Stimulated activated CD4-positive, alpha-beta T cell treated with anti-CD3 and anti-CD28 coated beads, Interleukin-12 subunit alpha, Interleukin-12 subunit beta, amount 100 ng/mL, for 48 hours (primary cell): Measurements from ENCODE around the gene PRKCG.
A peak's percentile ranks its signal among the peaks of the same experiment; 100 is the strongest.

ENCODE experiments used
- DNase-seq, 3 donors: peaks; one replicate each; pipeline ENCODE4 v3.0.0-alpha.2; 2020; ENCODE audit warnings: low read depth in 2 of 3, low spot score in 1 of 3

The PRKCG gene

DNA sequence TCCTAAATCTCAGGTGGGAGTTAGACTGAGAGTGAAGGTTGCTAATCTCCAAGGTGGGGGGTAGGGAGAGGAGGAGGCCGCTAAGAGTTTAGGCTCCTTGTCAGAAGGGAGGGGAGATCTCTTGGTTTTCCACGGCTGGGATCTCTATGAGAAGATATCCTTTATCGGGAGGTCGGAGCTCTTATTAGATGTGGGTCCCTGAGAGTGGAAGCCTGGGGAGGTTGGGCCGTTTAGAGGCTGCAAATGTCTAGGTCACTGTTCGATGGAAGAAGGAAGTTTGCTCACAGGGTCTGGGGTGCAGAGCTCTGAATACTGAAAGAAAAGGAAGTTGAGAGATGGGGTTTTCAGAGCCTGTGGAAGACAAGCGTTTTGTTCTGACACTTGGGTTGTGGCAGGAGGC lies 10.5 kb upstream of the PRKCG start:
- DNase-seq: no peak

DNA sequence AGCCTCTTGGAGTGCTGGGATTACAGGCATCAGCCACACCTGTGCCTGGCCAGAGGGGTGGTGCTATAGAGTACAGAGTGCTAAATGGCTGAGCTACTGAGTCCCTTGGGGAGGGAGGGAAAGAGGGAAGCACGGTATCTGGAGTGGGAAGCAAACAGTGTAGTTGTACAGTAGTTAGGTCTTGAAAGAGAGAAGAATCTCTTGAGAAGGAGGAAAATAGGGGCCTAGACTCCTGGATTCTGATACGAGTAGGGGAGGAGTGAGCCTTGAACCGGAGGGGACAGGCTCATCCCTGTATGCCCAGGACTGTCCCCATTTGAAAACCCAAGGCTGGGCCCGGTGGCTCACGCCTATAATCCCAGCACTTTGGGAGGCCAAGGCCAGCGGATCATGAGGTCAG lies 9.2 kb upstream of the PRKCG start:
- no peak for DNase-seq

DNA sequence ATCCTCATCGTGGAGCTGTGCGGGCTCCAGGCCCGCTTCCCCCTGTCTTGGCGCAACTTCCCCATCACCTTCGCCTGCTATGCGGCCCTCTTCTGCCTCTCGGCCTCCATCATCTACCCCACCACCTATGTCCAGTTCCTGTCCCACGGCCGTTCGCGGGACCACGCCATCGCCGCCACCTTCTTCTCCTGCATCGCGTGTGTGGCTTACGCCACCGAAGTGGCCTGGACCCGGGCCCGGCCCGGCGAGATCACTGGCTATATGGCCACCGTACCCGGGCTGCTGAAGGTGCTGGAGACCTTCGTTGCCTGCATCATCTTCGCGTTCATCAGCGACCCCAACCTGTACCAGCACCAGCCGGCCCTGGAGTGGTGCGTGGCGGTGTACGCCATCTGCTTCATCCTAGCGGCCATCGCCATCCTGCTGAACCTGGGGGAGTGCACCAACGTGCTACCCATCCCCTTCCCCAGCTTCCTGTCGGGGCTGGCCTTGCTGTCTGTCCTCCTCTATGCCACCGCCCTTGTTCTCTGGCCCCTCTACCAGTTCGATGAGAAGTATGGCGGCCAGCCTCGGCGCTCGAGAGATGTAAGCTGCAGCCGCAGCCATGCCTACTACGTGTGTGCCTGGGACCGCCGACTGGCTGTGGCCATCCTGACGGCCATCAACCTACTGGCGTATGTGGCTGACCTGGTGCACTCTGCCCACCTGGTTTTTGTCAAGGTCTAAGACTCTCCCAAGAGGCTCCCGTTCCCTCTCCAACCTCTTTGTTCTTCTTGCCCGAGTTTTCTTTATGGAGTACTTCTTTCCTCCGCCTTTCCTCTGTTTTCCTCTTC lies 8.0 kb upstream of the PRKCG start:
- DNase-seq: no peak

DNA sequence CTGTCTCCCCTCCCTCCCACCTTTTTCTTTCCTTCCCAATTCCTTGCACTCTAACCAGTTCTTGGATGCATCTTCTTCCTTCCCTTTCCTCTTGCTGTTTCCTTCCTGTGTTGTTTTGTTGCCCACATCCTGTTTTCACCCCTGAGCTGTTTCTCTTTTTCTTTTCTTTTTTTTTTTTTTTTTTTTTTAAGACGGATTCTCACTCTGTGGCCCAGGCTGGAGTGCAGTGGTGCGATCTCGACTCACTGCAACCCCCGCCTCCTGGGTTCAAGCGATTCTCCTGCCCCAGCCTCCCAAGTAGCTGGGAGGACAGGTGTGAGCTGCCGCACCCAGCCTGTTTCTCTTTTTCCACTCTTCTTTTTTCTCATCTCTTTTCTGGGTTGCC lies 7.4 kb upstream of the PRKCG start:
- no peak for DNase-seq

DNA sequence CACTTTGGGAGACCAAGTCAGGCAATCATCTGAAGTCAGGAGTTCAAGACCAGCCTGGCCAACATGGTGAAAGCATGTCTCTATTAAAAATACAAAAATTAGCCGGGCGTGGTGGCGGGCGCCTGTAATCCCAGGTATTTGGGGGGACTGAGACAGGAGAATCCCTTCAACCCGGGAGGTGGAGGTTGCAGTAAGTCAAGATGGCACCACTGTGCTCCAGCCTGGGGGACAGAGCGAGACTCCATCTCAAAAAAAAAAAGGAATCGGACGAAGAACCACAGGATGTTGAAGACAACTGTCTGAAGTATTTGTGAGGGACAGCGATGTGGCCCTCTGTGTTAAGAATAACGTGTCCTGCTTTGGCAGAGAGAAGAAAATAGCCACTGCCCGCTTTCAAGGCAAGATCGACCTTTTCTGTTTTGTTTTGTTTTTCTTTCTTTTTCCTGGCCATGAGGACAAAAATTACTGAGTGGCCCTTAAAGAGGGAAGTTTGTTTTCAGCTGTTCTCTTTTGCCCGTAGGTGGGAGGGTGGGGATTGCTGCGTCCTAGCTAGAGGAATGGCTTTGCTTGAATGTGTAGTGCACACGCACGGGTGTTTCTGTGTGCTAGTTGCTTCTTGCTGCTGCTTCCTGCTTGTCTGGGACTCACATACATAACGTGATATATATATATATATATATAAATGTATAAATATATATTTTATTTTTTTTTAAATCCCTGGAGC lies 6.2 kb upstream of the PRKCG start:
- no peak for DNase-seq

DNA sequence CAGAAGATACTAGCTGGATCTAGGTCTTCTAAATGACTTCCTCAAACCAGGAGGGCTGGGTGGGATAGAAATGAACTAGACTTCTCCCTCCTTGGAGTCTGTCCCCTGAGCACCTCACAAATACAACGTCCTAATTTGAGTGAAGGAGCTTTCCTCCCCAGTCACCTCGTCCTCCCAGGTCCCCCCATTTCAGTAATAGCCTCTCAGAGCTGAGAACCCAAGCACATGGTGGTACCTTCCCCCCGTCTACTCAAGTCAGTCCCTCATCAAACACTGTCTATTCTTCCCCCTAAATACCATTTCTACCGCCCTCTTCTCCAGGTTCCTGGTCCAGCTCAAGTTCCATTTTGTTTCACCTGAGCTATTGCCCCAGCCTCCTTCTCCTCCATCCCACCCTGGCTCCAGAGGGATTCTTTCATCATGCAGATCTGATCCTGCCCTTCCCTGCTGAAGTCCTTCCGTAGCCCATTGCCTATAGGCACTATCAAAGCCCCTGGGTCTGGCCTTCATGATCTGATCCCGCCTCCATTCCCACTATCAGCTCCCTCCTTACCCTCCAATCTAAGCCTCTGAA lies 5.3 kb upstream of the PRKCG start:
- no peak for DNase-seq

DNA sequence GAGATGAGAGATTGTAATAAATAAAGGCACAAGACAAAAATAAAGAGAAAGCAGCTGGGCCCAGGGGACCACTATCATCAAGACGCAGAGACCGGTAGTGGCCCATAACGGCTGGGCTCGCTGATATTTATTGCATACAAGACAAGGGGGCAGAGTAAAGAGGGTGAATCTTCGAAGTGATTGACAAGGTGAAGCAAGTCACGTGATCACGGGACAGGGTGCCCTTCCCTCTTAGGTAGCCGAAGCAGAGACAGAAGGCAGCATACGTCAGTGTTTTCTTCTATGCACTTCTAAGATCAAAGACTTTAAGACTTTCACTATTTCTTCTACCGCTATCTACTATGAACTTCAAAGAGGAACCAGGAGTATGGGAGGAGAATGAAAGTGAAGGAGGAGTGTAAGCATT lies 4.6 kb upstream of the PRKCG start:
- DNase-seq: no peak

DNA sequence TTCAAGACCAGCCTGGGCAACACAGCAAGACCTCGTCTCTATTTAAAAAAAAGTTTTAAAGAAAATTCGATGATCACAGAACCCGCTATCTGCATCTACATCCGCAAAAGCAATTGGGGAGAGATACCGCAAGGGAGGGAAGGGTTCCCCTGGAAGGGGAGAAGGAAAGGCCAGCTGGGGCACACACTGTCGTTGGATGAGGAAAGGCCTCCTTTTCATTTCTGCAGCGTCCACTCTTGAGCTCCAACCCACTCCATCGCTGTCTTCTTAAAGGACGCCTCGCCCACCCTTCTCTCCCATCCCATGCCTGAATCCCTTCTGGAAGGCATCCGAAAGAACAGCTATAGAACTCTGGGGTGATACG lies 3.2 kb upstream of the PRKCG start:
- DNase-seq: no peak

DNA sequence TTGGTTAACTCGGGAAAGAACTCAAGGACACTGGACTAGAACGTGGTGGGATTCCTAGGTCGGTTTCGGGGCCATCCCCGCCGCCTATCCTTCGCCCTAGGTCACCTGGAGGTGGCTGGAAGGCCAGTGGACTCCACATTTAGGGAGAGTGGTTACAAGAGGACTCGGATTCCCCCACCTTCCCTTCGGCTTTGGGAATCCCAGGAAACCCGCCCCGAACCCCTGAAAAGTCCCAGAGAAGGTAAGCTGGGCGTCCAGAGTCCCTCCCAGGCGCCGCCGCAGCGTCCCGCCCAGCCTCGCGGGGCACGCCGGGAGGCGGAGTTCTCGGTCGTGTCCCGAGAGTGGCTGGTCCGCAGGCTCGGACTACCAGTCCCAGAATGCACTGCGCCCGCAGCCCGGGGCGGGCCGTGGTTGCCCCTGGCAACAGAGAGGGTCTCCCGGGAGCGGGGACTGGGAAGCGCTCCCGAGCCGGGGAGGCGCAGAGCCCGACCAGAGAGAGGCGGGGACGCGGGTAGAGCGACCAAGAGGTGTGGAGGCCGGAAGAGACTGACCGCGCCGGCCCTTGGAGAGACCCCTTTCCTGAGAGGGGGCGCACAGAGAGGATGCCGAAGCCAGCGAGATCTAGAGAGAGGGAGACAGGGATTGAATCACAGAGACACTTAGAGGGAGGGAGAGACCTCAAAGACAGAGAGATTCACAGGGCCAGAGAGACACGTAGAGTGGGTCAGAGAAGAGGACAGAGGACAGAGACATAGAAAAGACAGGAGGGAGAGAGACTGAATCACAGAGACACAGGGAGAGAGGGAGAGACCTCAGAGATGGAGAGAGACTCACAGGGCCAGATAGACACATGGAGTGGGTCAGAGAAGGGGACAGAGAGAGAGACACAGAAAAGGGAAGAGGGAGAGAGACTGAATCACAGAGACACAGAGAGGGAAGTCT lies 2.6 kb upstream of the PRKCG start:
- DNase-seq: peak; percentile 68 to 84 (median 75)

DNA sequence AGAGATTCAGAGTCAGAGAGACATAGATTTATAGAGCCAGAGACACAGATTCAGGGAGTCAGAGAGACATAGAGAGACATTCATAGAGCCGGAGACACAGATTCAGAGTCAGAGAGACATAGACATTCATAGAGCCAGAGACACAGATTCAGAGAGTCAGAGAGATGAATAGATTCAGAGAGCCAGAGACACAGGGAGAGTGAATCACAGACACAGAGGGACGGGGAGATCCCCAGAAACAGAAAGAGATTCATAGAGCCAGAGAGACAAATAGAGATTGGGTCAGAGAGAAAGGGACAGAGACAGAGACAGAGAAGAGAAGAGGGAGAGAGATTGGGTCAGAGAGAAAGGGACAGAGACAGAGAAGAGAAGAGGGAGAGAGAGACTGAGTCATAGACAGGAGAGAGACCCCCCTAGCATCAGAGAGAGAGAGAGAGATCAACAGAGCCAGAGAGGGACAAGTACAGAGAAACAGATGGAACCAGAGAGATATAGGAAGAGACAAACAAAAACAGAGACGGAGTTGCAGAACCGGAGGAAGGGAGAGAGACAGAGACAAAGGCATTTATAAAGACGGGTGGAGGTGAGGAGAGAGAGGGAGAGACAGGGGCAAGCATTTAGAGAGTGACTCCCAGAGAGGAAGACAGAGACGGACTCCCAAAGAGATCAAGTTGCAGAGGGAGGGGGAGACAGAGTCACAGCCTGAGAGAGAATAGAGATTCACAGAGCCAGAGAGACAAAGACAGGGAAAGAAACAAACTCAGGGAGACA lies 1.1 kb upstream of the PRKCG start:
- no peak for DNase-seq

DNA sequence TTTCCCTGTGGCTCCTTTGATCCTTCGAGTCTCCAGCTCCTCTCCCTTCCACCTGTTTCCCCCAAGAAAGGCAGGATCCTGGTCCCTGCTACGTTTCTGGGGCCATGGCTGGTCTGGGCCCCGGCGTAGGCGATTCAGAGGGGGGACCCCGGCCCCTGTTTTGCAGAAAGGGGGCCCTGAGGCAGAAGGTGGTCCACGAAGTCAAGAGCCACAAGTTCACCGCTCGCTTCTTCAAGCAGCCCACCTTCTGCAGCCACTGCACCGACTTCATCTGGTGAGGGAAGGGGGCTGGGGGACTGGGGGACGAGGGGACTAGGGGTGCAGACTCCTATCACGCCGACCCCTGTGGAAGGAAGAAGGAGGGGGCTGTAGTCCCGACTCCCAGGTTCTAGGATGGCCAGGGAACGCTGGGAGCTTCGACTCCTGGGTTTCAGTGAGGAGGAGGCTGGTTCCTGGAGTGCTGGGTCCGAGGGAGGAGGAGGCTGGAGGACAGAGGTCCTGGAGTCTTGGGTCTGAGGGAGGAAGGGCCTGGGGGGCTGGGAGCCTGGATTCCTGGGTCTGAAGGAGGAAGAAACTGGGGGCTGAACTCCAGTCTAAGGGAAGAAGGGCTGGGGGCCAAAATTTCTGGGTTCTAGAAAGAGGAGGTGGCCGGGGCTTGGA lies 524 bp downstream of the PRKCG start:
- no peak for DNase-seq

DNA sequence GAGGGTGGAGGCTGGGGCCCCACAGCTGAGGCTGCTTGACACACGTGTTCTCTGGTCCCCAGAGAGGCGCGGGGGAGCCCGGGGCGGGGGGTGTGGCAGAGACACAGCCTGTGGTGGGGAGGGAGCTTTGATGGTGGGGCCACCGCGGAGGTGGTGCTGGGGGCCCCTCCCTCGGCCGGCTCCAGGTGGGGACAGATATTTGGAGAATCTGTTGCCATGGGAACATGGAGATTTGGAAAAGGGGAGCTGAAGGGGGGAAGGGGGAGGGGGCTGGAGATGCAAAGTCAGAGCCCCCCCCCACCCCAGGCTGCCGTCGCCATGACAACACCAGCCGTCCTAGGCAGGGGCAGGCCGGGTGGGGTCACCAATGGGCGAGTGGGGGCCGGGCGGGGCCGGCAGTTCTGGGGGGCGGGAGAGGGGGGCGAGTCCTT lies 1.2 kb downstream of the PRKCG start:
- DNase-seq: no peak

DNA sequence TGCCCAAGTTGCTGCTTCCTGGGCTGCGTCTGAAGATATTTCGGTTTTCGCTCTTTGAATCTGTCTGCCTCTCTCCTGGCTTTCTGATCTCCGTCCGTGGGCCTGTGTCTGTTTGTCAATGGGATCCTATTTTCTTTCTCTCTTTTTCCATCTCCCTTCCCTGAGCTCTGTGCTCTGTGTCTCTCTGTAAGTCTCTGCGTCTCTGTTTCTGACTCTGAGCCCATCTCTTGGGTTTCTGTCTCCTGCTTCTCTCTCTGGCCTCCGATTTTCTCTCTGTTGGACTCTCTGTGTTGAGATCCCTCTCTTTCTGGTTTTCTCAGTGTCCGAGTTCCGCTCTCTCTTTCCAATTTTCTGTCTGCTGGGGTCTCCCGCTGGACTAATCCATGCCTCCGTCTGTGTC lies 1.7 kb downstream of the PRKCG start:
- no peak for DNase-seq

DNA sequence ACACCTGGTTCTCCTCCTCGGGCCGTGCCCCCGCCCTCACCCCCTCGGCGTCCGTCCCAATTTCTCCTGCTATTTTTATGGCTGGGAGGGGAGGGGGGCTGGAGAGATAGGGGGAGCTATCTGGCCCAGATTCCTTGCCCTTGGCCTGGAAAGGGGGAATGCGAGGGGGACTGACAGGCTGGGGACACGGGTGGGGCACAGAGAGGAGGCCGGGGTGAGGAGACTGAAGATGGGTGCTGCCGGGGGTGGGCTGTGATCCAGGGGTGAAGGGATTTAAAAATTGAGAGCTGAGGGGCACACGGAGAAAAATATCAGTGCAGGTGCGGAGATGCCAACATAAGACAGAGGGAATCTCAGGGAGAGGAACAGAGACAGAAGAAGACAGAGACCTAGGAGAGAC lies 2.3 kb downstream of the PRKCG start:
- no peak for DNase-seq

DNA sequence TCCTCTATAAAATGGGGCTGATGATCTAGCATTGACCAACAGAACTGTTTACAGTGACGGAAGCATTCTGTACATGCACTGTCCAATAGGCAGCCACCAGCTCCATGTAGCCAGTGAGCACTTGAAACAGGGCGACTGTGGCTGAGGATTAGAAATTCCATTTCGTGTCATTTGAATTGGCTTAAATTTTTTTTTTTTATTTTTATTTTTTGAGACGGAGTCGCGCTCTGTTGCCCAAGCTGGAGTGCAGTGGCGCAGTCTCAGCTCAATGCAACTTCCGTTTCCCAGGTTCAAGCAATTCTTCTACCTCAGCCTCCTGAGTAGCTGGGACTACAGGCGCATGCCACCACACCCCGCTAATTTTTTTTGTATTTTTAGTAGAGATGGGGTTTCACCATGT lies 3.0 kb downstream of the PRKCG start:
- DNase-seq: no peak

DNA sequence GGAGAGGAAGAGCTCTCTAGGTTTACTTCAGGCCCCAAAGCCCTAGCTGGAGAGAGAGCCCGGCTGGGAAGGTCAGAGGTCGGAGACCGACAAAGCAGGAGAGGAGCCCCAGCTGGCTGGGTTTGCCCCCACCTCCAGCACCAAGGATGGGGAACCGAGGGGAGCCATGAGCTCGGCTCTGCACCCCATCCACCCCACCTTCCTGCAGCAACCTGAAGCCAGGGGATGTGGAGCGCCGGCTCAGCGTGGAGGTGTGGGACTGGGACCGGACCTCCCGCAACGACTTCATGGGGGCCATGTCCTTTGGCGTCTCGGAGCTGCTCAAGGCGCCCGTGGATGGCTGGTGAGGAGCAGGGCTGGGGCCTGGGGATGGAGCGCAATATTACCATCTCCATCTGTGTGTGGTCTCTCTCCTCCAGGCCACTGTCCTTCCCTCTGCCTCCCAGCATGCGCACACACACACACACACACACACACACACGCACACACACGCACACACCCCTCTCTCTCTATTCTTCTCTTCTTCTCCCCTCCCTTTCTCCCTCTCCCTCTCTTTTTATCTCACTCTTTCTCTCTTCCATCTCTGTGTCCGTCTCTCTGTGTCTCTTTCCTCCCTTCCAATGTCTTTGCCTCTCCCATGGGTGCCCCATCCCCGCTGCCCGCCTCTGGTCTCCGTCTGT lies 10.4 kb downstream of the PRKCG start:
- DNase-seq: no peak

DNA sequence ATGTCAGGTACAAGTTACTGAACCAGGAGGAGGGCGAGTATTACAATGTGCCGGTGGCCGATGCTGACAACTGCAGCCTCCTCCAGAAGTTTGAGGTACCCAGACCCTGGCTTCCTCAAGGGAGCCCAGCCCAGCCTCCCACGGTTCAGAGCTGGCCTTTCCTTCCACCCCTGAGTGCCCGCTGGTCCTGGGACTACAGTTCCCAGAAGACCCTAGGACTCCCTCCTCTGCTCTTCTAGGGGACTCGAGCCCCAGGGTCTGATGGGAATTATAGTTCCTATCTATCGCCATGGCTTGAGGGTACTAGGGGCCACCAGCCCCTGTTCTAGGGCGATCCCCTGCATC lies 11.0 kb downstream of the PRKCG start:
- DNase-seq: no peak

DNA sequence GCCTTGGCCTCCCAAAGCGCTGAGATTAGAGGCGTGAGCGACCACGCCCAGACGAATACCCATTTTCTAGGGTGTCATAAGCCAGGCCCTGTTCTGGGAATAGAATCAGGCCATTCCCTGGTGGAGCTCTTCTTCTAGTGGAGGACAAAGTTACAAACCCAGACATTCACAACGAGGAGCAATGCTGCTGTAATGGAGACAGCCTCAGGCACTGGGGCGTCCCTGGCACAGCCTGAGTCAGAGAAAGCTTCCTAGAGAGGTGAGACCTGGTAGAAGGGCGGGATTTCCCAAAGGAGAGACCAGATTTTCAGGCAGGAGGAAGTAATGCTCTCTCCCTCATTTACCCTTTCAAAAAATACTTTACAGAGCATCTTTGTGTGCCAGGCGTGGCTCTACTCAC lies 12.7 kb downstream of the PRKCG start:
- DNase-seq: no peak

DNA sequence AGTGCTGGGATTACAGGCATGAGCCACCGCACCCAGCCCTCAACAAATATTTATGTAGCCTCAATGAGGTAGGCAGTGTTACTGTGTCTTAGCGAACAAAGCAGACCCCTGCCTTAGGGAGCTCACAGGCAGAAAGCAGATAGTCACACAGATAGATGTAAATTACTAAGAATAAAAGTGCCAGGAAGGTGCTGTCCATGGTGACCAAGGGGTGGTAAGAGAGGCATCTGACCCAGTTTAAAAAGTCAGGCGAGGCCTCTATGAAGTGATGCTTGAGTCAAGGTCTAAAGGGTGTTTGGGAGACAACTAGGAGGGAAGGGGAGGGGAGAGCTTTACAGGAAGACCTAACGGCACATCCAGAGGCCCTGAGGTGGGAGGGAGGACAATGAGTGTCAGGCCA lies 14.7 kb downstream of the PRKCG start:
- no peak for DNase-seq

DNA sequence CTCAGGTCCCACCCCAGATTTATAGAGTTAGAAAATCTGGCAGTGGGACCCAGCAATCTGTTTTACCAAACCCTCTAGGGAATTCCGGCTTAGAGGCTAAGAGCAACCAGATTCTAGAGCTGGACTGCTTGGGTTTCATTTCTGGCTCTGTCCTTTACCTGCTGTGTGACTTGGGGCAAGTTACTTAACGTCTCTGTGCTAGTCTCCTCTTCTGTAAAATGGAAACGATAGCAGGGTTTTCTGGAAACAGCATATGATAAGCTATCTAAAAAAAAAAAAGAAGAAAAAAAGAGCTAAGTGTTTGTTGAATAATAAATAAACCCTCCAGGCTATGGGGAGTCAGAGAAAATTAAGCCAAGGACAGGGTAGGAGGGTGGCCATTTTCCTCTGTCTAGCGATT lies 15.5 kb downstream of the PRKCG start:
- no peak for DNase-seq
